Liver (tissue), 9 donors: Measurements from ENCODE around the gene MVB12B. TPM values are rescaled to one million over a fixed set of nuclear protein-coding genes. Genes with fewer than 3 reads are reported as not detected.

Experiments
- DNase-seq: peaks from one replicate; pipeline ENCODE4 v3.0.0-alpha.2; 2017; ENCODE audit warnings: low spot score
- H3K27ac ChIP-seq, 2 donors: one replicate each; pipeline ENCODE4 v1.7.0; 2013; ENCODE audit warnings: inconsistent platforms in 2 of 2, low read length in 2 of 2, control low read depth in 1 of 2, low read depth in 1 of 2, mild to moderate bottlenecking in 1 of 2
- H3K27me3 ChIP-seq, 4 donors: one replicate each; pipeline versions ENCODE4 v1.6.1 to v1.7.0; 2013; ENCODE audit warnings: low read length in 3 of 4, inconsistent platforms in 1 of 4, mild to moderate bottlenecking in 1 of 4, moderate library complexity in 1 of 4; ENCODE audit not compliant: control insufficient read depth in 4 of 4, insufficient read depth in 4 of 4
- H3K36me3 ChIP-seq, 4 donors: one replicate each; pipeline versions ENCODE4 v1.6.1 to v1.7.0; 2013; ENCODE audit warnings: low read length in 3 of 4, mild to moderate bottlenecking in 3 of 4, low read depth in 1 of 4, moderate library complexity in 1 of 4; ENCODE audit not compliant: control insufficient read depth in 4 of 4, insufficient read depth in 3 of 4
- H3K4me1 ChIP-seq, 4 donors: one replicate each; pipeline versions ENCODE4 v1.6.1 to v1.7.0; 2013; ENCODE audit warnings: low read length in 3 of 4, mild to moderate bottlenecking in 3 of 4, moderate library complexity in 1 of 4; ENCODE audit not compliant: control insufficient read depth in 4 of 4, insufficient read depth in 4 of 4
- H3K4me3 ChIP-seq, 3 donors: one replicate each; pipeline versions ENCODE4 v1.6.1 to v1.7.0; 2013; ENCODE audit warnings: low read length in 3 of 3, control low read depth in 1 of 3, low read depth in 1 of 3, mild to moderate bottlenecking in 1 of 3
- H3K9ac ChIP-seq, 2 donors: one replicate each; pipeline ENCODE4 v1.7.0; 2013; ENCODE audit warnings: low read length in 2 of 2, mild to moderate bottlenecking in 2 of 2, moderate library complexity in 2 of 2, control low read depth in 1 of 2, low read depth in 1 of 2
- H3K9me3 ChIP-seq, 4 donors: one replicate each; pipeline versions ENCODE4 v1.6.1 to v1.7.0; 2013; ENCODE audit warnings: low read length in 3 of 4; ENCODE audit not compliant: control insufficient read depth in 4 of 4
- CTCF ChIP-seq: fragments of 150-350 bp; IDR thresholded peaks from 2 replicates; pipeline ENCODE4 v1.5.1; 2017; ENCODE audit warnings: improper control_type of control experiment, low read depth, low read length; ENCODE audit not compliant: missing input control
- EGR1 ChIP-seq, 2 donors: IDR thresholded peaks; 2 replicates each; pipeline ENCODE4 v1.6.1; 2016 to 2018; ENCODE audit warnings: antibody characterized with exemption in 2 of 2, low read depth in 2 of 2
- FOXA2 ChIP-seq: IDR thresholded peaks from 2 replicates; pipeline ENCODE4 v1.6.1; 2016; ENCODE audit warnings: antibody characterized with exemption
- GABPA ChIP-seq, 2 donors: IDR thresholded peaks in 1 of 2; conservative IDR thresholded peaks in 1 of 2; 2 replicates each; pipeline ENCODE4 v1.6.1; 2016; ENCODE audit warnings: antibody characterized with exemption in 2 of 2, mild to moderate bottlenecking in 1 of 2, moderate library complexity in 1 of 2
- HNF4A ChIP-seq, 2 donors: conservative IDR thresholded peaks; 2 replicates each; pipeline ENCODE4 v1.6.1; 2016; ENCODE audit warnings: antibody characterized with exemption in 2 of 2, mild to moderate bottlenecking in 2 of 2
- HNF4G ChIP-seq: IDR thresholded peaks from 2 replicates; pipeline ENCODE4 v1.6.1; 2016; ENCODE audit warnings: antibody characterized with exemption
- JUND ChIP-seq, 2 donors: IDR thresholded peaks; 2 replicates each; pipeline ENCODE4 v1.6.1; 2016; ENCODE audit warnings: antibody characterized with exemption in 2 of 2
- MAX ChIP-seq: IDR thresholded peaks from 2 replicates; pipeline ENCODE4 v1.6.1; 2016; ENCODE audit warnings: antibody characterized with exemption
- NR2F2 ChIP-seq: IDR thresholded peaks from 2 replicates; pipeline ENCODE4 v1.6.1; 2016; ENCODE audit warnings: antibody characterized with exemption
- RAD21 ChIP-seq, 2 donors: IDR thresholded peaks; 2 replicates each; pipeline ENCODE4 v1.6.1; 2016; ENCODE audit warnings: antibody characterized with exemption in 2 of 2, mild to moderate bottlenecking in 2 of 2
- RXRA ChIP-seq, 2 donors: IDR thresholded peaks; 2 replicates each; pipeline ENCODE4 v1.6.1; 2017 to 2018; ENCODE audit warnings: antibody characterized with exemption in 2 of 2, mild to moderate bottlenecking in 1 of 2
- SP1 ChIP-seq: IDR thresholded peaks from 2 replicates; pipeline ENCODE4 v1.6.1; 2018; ENCODE audit warnings: antibody characterized with exemption, mild to moderate bottlenecking
- TAF1 ChIP-seq: conservative IDR thresholded peaks from 2 replicates; pipeline ENCODE4 v1.6.1; 2016; ENCODE audit warnings: antibody characterized with exemption, mild to moderate bottlenecking
- YY1 ChIP-seq: IDR thresholded peaks from 2 replicates; pipeline ENCODE4 v1.6.1; 2016; ENCODE audit warnings: antibody characterized with exemption, mild to moderate bottlenecking
- ZBTB33 ChIP-seq: IDR thresholded peaks from 2 replicates; pipeline ENCODE4 v1.6.1; 2016; ENCODE audit warnings: antibody characterized with exemption
- WGBS: extraction: QIAGEN DNeasy Blood & Tissue Kit; methylation state at CpG from one replicate; pipeline ENCODE4 v1.1.7; 2013; 5-methylcytosine and 5-hydroxymethylcytosine counted together
- polyA plus RNA-seq, 2 donors: library from polyadenylated mRNA; stranded (reverse) in 1 of 2; unstranded in 1 of 2; fragments of 200-250 nt in 1 of 2; fragments of >200 nt in 1 of 2; fragmentation: Nextera tagmentation in 1 of 2; extraction: Ambion mirVana in 1 of 2; gene quantifications; one replicate each; pipeline versions ENCODE4 v1.2.1 to v1.2.3, GENCODE V29; 2013 to 2015
- total RNA-seq, 2 donors: library from RNA; depleted of rRNA; stranded (reverse); fragments of >200 nt; gene quantifications; one replicate each; pipeline ENCODE4 v1.2.3, GENCODE V29; 2014
- TF ChIP-seq, protein P1 (sequence below): IDR thresholded peaks from 2 replicates; pipeline ENCODE4 v1.6.1; 2016; ENCODE audit warnings: antibody characterized with exemption, mild to moderate bottlenecking
- TF ChIP-seq, protein P2 (sequence below): IDR thresholded peaks from 2 replicates; pipeline ENCODE4 v1.6.1; 2016; ENCODE audit warnings: antibody characterized with exemption
- donor health status: healthy.
- donor health status: healthy.
- donor health status: healthy.
- donor health status: healthy.
- donor health status: healthy.

The MVB12B gene
- total and polyA plus RNA-seq, 4 donors = 5.3 to 12.4 (median 8.4) TPM

DNA sequence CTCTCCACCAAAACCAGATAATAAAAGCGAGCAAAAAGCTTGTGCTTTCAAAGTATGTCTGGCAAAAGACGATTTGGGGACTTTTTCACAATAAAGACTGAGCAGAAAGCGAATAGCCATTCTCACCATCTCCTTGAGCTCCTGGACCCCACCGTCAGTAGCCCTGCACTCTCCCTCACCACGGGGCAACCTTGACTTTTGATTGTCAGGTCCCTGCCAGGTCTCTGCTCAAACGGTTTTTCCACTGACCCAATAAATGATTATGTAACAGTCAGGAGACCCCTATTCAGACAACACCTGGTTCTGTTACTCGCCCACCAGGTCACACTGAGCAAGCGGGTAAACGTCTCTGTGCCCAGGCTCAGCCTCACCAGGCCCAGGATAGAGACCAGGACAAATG lies 131.3 kb downstream of the MVB12B start:
- H3K27me3 ChIP-seq = no peaks in the 10 kb centered on the region
- H3K27ac ChIP-seq = no peak overlapping the region
- no peak overlapping the region for H3K4me3 ChIP-seq
- no peaks in the 10 kb centered on the region for H3K9me3 ChIP-seq
- WGBS = 88% methylated on average over 9 of the region's 9 CpGs
- DNase-seq = no peak
- TF ChIP-seq CTCF (no peak), FOXA2 (no peak), MAX (no peak), JUND (IDR thresholded peaks at IDR 0.05) (no peak), EGR1 (IDR thresholded peaks at IDR 0.05; ENCODE audit: low read depth in 2 of 2) (no peak), SP1 (no peak), ZBTB33 (no peak), TAF1 (no peak), HNF4G (no peak), RXRA (IDR thresholded peaks at IDR 0.05) (no peak), YY1 (no peak), NR2F2 (no peak), GABPA (IDR thresholded peaks at IDR 0.05 in 1 of 2, conservative IDR thresholded peaks at IDR 0.05 in 1 of 2) (no peak)
- TF ChIP-seq, protein P1, sequence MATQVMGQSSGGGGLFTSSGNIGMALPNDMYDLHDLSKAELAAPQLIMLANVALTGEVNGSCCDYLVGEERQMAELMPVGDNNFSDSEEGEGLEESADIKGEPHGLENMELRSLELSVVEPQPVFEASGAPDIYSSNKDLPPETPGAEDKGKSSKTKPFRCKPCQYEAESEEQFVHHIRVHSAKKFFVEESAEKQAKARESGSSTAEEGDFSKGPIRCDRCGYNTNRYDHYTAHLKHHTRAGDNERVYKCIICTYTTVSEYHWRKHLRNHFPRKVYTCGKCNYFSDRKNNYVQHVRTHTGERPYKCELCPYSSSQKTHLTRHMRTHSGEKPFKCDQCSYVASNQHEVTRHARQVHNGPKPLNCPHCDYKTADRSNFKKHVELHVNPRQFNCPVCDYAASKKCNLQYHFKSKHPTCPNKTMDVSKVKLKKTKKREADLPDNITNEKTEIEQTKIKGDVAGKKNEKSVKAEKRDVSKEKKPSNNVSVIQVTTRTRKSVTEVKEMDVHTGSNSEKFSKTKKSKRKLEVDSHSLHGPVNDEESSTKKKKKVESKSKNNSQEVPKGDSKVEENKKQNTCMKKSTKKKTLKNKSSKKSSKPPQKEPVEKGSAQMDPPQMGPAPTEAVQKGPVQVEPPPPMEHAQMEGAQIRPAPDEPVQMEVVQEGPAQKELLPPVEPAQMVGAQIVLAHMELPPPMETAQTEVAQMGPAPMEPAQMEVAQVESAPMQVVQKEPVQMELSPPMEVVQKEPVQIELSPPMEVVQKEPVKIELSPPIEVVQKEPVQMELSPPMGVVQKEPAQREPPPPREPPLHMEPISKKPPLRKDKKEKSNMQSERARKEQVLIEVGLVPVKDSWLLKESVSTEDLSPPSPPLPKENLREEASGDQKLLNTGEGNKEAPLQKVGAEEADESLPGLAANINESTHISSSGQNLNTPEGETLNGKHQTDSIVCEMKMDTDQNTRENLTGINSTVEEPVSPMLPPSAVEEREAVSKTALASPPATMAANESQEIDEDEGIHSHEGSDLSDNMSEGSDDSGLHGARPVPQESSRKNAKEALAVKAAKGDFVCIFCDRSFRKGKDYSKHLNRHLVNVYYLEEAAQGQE = no peak
- H3K4me1 ChIP-seq = no peaks in the 10 kb centered on the region
- H3K36me3 ChIP-seq = peaks cover 0 to 12% (median 3%) of the 10 kb centered on the region in 4 donors
- no peak overlapping the region for H3K9ac ChIP-seq

GRCh38 chr9:126459126-126459525 lies 132.5 kb downstream of the MVB12B start:
- TF ChIP-seq HNF4A (conservative IDR thresholded peaks at IDR 0.05) = no peak
- TF ChIP-seq GABPA (IDR thresholded peaks at IDR 0.05 in 1 of 2, conservative IDR thresholded peaks at IDR 0.05 in 1 of 2) = no peak
- TF ChIP-seq NR2F2 = no peak
- TF ChIP-seq EGR1 (IDR thresholded peaks at IDR 0.05; ENCODE audit: low read depth in 2 of 2) = no peak
- TF ChIP-seq, protein P2, sequence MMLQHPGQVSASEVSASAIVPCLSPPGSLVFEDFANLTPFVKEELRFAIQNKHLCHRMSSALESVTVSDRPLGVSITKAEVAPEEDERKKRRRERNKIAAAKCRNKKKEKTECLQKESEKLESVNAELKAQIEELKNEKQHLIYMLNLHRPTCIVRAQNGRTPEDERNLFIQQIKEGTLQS = no peak
- no peak for TF ChIP-seq RAD21 (IDR thresholded peaks at IDR 0.05)
- TF ChIP-seq HNF4G = no peak
- no peak for TF ChIP-seq MAX
- no peak overlapping the region for H3K27ac ChIP-seq
- H3K27me3 ChIP-seq = no peaks in the 10 kb centered on the region
- no peaks in the 10 kb centered on the region for H3K9me3 ChIP-seq
- 96% methylated on average over 7 of the region's 7 CpGs for WGBS
- no peak overlapping the region for H3K9ac ChIP-seq
- DNase-seq = no peak
- peaks cover 0 to 6% (median 0%) of the 10 kb centered on the region in 4 donors for H3K36me3 ChIP-seq
- no peaks in the 10 kb centered on the region for H3K4me1 ChIP-seq
- no peak overlapping the region for H3K4me3 ChIP-seq
